ENCODE data around the gene TLK1.

Gene TLK1

DNA sequence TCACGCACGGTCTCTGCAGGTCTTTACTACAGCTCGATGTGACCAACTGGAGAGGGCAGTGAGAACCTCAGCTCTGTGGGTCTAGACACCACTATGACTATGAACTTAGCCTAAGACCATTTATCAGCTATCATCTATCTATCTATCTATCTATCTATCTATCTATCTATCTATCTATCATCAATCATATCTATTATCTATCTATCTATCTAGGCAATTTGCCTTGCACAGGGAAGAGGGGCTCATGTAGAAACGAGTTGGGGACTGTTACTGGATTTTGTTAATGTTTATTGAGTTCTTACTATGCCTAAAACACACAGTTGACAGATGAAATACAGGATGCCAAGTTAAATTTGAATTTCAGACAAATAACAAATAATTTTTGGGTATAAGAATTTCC lies 41.1 kb upstream of the TLK1 start:
- DNase-seq: no peak
- H3K9me3 ChIP-seq: no peaks in the 10 kb centered on the region
- H3K27me3 ChIP-seq: no peaks in the 10 kb centered on the region
- H3K36me3 ChIP-seq: no peaks in the 10 kb centered on the region
- H3K4me3 ChIP-seq (ENCODE audit: low read depth, low read length): no peak overlapping the region
- TF ChIP-seq, protein P1, sequence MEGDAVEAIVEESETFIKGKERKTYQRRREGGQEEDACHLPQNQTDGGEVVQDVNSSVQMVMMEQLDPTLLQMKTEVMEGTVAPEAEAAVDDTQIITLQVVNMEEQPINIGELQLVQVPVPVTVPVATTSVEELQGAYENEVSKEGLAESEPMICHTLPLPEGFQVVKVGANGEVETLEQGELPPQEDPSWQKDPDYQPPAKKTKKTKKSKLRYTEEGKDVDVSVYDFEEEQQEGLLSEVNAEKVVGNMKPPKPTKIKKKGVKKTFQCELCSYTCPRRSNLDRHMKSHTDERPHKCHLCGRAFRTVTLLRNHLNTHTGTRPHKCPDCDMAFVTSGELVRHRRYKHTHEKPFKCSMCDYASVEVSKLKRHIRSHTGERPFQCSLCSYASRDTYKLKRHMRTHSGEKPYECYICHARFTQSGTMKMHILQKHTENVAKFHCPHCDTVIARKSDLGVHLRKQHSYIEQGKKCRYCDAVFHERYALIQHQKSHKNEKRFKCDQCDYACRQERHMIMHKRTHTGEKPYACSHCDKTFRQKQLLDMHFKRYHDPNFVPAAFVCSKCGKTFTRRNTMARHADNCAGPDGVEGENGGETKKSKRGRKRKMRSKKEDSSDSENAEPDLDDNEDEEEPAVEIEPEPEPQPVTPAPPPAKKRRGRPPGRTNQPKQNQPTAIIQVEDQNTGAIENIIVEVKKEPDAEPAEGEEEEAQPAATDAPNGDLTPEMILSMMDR (IDR thresholded peaks at IDR 0.05; ENCODE audit: low read depth, low read length): no peak
- H3K4me1 ChIP-seq: no peaks in the 10 kb centered on the region

DNA sequence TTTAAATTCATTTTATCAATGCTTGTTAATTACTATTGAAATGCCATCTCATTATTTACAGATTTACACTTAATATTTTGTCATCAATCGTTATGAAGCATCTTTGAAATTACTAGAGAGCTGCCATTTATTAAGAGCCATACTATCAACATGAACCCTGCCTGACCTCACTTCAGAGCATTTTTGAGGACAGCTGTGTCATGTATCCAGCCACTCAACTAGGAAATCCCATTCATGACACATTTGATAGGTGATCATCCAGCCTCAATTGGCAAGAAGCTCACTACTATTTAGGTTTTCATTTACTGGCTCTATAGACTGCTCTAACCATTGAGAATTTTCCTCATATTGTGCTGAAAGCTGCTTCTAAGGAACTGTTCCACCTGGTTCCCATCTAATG lies 40.6 kb upstream of the TLK1 start:
- no peaks in the 10 kb centered on the region for H3K4me1 ChIP-seq
- no peak overlapping the region for H3K4me3 ChIP-seq (ENCODE audit: low read depth, low read length)
- TF ChIP-seq, protein P1 (IDR thresholded peaks at IDR 0.05; ENCODE audit: low read depth, low read length): no peak
- H3K9me3 ChIP-seq: no peaks in the 10 kb centered on the region
- no peaks in the 10 kb centered on the region for H3K36me3 ChIP-seq
- H3K27me3 ChIP-seq: no peaks in the 10 kb centered on the region
- no peak for DNase-seq

DNA sequence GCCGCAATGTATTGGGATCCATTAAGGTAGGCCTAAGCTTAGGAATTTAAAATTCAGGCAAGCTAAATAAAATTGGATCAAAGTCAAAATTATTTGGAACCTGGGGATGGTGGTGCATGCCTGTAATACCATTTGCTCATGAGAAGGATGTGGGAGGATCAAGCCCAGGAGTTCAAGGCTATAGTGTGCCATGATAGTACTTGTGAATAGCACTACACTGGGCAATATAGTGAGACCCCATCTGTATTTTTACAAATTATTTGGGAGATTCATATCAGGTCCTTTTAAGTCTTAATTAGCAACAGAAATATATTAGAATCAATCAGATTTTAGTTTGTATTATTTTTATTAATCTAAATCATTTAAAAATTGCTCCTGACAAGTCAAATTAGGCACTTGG lies 39.8 kb upstream of the TLK1 start:
- no peaks in the 10 kb centered on the region for H3K27me3 ChIP-seq
- DNase-seq: no peak
- no peaks in the 10 kb centered on the region for H3K36me3 ChIP-seq
- no peaks in the 10 kb centered on the region for H3K9me3 ChIP-seq
- H3K4me1 ChIP-seq: no peaks in the 10 kb centered on the region
- no peak overlapping the region for H3K4me3 ChIP-seq (ENCODE audit: low read depth, low read length)
- TF ChIP-seq, protein P1 (IDR thresholded peaks at IDR 0.05; ENCODE audit: low read depth, low read length): no peak

DNA sequence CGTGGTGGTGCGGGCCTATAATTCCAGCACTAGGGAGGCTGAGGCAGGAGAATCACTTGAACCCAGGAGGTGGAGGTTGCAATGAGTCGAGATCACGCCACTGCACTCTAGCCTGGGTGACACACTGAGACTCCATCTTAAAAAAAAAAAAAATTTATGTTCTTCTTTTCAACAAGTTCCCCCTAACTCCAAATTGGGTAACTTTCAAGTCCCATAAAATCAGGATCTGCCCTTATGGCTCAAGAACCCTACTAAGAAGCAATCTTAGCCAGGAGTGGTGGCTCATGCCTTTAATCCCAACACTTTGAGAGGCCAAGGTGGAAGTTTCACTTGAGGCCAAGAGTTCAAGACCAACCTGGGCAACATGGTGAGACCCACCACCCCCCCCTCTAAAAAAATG lies 30.3 kb upstream of the TLK1 start:
- H3K9me3 ChIP-seq: no peaks in the 10 kb centered on the region
- TF ChIP-seq, protein P1 (IDR thresholded peaks at IDR 0.05; ENCODE audit: low read depth, low read length): no peak
- no peak for DNase-seq
- H3K27me3 ChIP-seq: no peaks in the 10 kb centered on the region
- no peak overlapping the region for H3K4me3 ChIP-seq (ENCODE audit: low read depth, low read length)
- no peaks in the 10 kb centered on the region for H3K4me1 ChIP-seq
- H3K36me3 ChIP-seq: no peaks in the 10 kb centered on the region

DNA sequence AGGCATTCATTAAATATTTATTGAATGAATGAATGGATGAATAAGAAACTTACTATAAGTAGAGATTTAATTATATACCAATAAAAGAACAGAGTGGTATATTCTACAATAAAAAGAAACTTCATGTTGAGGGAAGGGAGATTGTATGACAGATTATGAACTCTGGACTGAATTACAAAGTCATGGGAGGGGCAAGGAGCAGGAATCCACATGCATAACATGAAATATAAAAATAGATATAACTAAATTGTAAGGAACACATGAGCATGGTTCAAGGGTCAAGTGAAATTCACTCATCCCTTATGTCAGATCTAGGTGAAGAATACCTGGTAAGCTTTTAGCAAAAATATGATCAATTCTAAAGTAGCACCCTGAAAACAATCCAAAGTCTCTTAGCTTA lies 27.1 kb upstream of the TLK1 start:
- Histone ChIP-seq H3K4me3 (ENCODE audit: low read depth, low read length) (no peak overlapping the region), H3K36me3 (no peaks in the 10 kb centered on the region), H3K27me3 (no peaks in the 10 kb centered on the region), H3K9me3 (no peaks in the 10 kb centered on the region), H3K4me1 (no peaks in the 10 kb centered on the region)
- TF ChIP-seq, protein P1 (IDR thresholded peaks at IDR 0.05; ENCODE audit: low read depth, low read length): no peak
- DNase-seq: no peak

DNA sequence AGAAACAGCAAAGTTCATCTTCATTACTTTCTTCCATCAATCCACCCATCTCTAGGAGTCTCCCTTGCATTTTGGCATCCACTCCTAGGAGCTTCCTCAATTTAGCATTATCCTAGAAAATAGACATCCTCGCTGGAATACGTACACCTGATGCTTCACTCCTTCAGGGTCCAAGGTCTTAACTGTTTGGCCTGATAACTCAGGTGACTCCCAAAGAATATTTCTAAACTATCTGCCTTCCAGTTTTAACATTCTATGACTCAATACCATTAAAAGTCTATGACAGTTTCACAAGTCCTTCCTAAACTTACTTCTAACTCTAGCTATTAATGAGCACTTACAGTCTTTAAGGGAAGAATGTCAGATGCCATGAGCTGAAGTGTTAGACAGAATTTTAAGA lies 26.5 kb upstream of the TLK1 start:
- TF ChIP-seq, protein P1 (IDR thresholded peaks at IDR 0.05; ENCODE audit: low read depth, low read length): no peak
- Histone ChIP-seq H3K4me1 (no peaks in the 10 kb centered on the region), H3K4me3 (ENCODE audit: low read depth, low read length) (no peak overlapping the region), H3K36me3 (no peaks in the 10 kb centered on the region), H3K27me3 (no peaks in the 10 kb centered on the region), H3K9me3 (no peaks in the 10 kb centered on the region)
- no peak for DNase-seq

Data from BE2C (cell line).